GM21529 (cell line): ENCODE results near the gene PDIA2.

Source experiments
- ATAC-seq: cut with Tn5 transposase; IDR thresholded peaks from one replicate; pipeline ENCODE4 v1.9.1; 2021; ENCODE audit not compliant: unreplicated experiment

PDIA2 gene

DNA sequence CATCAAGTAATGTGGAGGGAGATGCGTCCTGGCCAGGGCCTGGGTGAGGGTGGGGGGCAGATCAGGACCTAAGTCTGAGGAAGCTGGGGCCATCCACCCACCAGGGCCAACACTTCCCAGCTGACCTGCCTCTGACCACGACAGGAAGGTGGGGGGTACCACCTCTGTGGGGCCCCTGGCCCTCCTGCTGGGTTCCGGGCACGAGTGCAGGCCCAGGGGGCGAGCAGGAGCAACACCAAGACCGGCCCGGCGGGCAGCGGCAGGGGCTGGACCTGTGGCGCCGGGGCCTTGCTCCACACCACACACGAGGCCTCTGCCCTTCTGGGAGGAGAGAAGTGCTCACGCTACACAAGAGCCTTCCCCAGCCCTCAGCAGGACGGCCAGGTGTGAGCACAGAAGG lies 13.3 kb downstream of the PDIA2 start:
- ATAC-seq = no peak

DNA sequence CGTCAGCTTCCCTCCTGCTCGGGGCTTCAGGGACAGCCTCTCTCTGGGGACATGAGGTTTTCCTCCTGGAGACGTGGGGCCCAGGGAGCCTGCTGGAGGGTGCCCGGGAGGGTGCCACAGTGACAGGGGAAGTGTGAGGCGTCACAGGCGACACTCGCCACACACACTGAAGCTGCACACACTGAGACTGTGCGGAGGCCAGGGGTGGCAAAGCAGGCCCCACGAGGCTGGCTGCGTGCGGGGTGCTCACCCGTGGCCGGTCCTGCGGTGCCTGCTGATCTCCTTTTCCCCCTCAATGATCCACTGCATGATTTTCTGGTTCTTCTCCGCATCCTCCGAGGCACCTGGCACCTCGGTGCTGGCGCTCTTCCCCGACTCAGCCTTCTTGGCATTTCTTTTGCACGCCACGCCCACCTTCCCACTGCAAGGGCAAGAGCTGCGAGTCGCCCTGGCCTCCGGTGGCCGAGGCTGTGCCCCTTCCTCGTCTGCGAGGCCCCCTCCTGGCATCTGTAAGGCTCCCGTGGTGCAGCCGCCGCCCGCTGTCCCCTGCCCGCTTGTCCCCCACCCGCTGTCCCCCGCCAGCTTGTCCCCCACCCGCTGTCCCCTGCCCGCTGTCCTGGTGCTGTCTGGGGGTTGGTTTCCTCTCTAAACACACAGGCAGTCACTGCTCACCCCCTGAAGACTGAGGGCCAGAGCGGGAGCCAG lies 14.0 kb downstream of the PDIA2 start:
- no peak for ATAC-seq

DNA sequence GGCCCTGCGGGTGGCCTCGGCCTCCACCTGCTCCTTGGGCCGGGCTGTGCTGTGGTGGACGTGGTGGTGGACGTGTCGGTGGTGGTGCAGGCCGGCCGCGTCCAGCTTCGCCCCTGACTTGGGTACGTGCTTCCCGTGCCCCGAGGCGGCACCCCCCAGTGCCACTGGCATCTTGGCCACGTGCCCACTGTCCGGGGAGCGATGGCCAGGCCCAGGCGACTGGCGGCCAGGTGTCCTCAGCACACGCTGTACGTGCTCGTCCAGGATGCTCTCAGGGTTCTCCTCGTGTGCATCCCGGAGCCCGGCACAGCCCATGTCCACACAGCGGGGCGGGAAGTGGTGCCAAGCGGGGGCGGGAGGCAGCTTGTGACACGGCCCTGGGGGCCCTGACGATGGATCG lies 14.9 kb downstream of the PDIA2 start:
- no peak for ATAC-seq

DNA sequence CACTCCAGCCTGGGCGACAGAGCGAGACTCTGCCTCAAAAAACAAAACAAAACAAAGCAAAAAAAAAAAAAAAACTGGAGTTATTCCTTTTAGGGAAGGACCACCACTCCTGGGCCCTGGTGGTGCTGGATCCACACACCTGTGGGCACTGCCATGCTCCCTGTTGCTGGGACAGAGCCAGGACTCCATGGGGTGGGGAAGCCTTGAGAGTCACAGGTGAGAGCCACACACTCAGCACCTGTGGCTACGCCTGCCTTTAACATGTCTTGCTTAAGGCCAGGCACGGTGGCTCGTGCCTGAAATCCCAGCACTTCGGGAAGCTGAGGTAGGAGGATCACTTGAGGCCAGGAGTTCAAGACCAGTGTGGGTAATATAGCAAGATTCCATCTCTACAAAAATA lies 18.3 kb downstream of the PDIA2 start:
- no peak for ATAC-seq

DNA sequence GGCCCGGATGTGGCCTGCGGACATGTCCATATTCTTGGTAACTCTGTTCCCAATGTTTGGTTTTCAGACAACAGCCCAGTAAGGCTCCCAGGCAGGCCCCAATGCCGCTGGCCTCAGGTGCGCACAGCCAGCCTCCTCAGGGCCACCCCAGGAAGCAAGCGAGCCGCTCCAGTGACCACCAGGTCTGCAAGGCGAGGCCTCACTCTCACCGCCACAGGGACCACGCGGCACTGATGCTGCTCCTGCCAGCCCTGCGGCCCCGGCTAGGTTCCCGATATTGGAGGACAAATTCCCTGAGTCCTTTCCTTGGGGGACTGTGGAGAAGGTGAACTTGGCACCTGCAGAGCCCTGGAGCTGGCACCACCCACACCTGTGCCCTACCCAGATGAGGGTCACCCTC lies 19.0 kb downstream of the PDIA2 start:
- no peak for ATAC-seq

DNA sequence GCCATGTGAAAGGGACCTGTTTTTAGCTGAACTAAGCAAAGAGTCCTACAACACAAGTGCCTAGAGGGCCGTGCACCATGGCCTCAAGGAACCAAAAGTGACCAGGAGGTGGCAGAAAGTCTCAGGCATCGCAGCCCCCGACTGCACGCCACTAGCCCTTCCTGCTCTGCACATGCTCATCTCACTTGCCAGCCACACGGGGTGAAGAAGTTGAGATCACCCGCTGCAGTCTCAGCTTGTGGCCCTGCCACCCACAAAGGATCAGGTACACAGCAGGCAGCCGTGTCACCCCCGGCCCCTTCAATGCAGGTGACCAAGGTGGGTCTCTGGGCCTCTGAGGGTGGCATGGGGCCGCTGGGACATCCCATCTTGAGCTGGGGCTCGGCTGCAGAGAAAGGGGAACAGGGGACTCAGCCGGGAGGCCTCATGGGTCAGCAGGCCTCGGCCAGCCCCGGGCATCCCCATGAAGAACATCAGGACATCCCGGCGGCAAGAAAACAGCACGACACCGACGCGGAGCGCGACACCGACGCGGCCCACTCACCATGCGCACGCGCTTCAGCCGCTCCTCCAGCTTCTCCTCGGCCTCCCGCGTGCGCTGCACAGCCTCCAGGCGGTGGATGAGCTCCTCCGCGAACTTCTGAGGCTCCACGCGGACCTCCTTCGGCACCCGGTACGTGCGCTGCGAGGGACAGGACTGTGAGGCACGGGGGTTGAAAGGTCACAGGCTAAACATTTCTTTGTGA lies 21.0 kb downstream of the PDIA2 start:
- no peak for ATAC-seq

DNA sequence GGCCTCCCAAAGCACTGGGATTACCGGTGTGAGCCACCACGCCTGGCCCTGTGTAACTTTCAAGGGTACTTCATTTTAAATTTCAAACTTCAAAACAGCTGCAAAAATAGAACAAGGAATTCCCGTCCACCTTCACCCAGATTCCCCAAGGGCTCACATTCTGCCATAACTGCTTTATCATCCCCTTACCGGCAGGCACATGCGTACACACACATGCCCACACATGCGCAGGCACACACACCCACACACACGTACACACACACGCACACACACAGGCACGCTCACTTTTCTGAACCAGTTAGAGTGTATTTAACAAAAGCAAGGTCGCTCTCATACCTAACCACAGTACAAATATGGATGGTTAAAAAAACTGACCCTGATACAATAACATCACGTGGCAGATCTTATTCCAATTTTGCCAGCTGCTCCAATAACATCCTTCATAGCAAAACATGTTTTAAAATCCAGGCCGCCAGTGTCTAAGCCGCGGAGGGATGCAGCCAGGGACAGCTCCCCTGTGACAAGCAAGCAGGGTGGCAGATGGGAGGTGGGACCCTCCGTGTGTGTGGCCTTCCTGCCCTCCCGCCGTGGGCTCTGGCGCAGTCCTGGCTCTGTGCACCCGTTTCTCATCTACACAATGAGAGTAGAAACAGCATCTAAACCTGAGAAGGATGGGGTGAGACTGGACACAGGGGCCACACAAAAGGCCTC lies 23.1 kb downstream of the PDIA2 start:
- no peak for ATAC-seq

DNA sequence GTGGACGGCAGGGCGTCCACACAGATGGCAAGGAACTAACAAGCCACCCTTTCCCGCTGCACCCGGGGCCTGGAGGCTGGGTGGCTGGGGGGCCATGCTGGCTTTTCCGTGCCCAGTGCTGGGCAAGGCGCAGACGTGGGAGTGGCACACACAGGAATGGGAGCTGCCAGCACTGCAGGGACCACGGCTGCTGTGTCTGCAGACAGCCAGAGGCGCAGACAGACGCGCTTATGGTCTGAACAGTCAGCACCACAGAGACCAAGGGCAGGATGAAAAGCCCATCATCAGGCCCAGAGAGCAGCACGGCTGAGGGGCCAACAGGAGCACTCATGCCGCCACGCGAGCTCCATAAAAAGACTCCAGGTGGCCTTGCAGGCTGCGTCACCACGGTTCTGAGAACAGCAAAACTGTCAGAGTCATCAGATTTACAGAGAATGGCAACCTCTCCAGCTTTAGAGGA lies 24.0 kb downstream of the PDIA2 start:
- ATAC-seq = no peak

DNA sequence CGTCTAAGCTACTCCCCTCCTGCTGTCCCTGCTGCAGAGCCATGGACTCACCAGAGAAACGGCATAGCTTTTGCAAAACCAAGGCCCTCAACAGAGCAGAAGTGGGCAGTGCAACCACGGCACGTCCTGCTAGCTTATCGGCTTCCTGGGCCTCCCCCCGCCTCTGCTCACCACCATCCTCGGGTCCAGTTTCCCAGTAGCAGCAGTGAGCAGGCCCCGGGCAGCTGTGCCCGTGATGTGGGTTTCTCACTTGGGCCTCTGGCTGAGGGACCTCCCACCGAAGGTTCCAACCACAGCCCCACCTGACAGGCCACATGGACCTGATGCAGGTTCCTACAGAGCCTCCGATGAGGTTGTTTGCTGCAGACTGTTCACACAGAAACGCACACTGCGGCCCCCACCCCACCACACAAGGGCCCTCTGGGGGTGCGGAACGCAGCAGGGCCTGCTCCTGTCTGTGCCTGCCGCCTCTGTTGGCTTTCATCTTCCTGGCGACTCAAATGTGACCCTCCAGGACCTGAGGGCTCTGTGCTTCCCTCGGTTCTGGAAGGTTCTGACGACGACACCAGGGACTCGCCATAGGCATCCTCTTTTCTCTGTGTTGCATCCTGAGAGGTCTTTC lies 24.8 kb downstream of the PDIA2 start:
- ATAC-seq = no peak

DNA sequence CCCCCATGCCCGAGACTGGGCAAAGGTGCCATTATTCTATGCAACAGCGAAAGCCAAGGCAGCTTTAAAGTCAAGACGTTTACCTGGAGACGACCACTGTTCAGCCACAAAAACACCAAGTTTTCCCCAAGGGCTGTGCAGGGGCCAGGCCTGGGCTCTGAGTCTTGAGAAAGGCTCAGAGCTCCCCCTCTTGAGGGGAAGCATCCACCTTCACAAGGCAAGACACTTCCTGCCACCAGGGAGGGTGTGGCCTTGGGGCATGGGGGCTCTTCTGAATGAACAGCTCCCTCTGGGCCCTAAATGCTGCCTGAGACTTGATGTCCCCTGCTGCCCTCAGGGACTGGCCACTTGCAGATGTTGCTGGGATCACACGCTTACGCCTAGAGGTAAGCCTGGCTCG lies 26.5 kb downstream of the PDIA2 start:
- ATAC-seq = no peak

DNA sequence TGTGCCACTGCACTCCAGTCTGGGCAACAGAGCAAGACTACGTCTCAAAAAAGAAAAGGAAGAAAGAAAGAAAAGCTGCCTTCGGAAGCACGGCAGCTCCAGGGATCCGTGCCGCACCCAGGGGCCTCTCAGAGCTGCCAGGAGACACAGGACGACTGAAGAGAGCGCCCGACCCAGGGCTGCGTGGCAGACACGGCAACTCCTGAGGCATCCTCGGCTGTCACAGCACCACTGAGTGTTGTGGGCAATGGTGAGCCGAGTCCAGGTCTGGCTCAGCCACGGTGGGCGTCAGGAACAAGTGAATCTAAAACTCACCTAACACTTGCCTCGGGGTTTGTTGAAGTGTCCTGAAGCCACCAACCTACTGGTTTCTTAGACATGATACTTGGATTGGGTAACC lies 28.8 kb downstream of the PDIA2 start:
- ATAC-seq = no peak

DNA sequence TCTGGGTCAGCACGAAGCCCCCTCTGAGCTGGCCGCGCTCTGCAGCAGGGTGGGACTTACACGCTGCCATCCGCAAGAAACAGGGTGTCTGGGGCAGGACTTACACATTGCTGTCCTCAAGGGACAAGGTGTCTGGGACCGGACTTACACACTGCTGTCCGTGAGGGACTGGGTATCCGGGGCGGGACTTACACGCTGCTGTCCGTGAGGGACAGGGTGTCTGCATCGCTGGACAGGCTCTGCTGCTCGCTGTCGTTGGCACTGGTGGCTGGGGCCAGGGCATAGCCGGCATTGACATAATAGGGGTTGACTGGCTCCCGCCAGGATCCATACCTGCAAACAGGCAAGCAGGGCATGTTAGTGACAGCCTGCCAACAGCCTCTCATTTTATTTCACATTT lies 31.4 kb downstream of the PDIA2 start:
- ATAC-seq = no peak

DNA sequence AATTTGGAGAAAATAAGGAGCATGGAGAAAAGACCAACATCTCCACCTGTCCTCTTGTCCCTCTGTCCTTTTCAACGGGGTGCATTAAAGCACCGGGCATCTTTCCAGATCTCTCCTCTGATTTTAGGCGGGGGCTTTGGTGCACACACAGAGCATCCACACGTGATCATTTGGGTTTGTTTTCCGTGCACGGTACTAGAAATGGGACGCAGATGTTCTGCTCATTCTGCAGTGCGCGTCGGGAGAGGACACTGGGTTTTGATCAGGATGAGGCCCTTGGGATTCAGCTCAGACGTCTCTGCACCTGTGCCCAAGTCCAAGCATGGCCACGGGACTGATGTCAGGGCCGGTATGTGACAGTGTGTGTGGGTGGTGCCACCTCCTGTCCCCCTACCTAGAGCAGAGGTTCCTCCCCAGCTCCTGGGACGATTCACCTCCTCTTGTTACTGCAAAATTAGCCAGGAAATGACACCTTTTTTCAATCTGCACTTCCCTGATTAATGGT lies 31.9 kb downstream of the PDIA2 start:
- ATAC-seq = no peak

DNA sequence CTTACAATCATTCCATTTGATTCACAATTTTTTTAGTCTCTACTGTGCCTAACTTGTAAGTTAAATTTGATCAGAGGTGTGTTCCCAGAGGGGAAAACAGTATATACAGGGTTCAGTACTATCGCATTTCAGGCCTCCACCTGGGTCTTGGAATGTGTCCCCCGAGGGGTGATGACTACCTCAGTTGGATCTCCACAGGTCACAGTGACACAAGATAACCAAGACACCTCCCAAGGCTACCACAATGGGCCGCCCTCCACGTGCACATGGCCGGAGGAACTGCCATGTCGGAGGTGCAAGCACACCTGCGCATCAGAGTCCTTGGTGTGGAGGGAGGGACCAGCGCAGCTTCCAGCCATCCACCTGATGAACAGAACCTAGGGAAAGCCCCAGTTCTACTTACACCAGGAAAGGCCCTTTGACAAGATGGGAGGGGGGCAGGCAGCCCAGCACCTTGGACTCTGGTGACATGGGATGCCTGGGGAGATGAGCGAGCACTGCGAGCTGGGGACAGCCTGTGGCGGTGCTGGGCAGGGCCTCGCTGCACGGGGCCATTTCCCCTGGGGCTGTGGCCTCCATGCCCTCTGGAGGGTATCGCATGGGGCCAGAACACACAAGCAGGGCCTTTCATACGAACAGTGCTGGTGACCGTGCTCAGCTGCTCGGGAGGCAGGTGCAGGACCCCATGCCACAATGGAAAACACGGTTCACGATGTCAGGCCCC lies 33.9 kb downstream of the PDIA2 start:
- ATAC-seq = no peak

DNA sequence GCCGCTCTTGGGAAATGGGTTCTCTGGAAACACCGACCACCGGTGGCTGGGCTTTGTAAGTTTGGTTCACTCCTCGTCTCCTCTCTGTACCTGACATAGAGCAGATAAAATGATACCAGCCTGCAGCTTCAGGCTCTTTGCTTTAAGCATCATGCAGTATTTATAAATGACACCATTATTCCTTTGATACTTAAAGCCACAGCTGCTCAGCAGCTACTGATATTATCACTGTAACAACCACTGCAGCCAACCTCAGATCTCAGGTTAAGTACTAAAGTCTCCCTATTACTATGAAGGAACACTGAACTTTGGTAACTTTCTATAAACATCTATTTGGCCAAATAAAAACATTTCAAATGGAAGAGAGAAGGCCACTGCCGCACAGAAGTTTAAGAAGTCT lies 34.6 kb downstream of the PDIA2 start:
- no peak for ATAC-seq

DNA sequence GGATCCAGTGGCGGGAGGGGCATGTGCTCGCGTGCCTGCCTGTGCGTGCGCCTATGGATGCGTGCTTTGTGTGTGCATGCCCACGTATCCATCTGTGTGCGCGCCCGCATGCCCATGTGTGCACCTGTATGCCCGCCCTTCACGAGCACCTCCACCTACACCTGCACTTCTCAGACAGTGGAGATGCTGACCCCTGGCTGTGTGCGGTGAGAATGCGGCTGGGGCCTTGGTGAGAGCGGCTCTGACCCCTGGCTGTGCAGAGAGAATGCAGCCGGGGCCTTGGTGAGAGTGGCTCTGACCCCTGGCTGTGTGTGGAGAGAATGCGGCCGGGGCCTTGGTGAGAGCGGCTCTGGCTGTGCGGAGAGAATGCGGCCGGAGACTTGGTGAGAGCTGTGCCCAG lies 35.7 kb downstream of the PDIA2 start:
- ATAC-seq = no peak

DNA sequence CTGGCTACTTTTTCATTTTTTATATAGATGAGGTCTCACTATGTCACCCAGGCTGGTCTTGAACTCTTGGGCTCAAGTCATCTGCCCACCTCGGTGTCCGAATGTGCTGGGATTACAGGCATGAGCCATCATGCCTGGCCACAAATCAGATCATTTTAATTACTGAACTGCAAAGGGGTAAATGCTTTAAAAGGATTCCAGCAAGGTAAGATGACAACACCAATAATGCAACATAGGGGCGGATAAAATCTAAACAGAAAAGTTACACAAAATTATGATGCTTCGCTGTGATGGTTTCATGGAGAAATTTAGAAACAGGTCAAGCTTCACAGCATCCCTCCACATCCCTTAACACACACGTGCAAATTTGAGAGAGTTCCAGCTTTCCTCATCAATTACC lies 37.2 kb downstream of the PDIA2 start:
- ATAC-seq = no peak

DNA sequence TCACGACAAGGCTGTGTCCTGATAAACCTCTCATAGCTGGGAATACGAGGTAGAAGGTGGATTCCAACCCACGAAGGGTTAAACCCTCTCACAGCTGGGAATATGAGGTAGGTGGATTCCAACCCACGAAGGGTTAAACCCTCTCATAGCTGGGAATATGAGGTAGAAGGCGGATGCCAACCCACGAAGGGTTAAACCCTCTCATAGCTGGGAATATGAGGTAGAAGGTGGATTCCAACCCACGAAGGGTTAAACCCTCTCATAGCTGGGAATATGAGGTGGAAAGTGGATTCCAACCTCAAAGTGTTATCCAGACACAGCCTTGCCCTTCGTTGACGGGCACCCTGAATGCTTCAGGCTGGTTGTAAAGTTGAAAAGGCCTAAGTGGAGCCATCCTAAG lies 38.6 kb downstream of the PDIA2 start:
- no peak for ATAC-seq

DNA sequence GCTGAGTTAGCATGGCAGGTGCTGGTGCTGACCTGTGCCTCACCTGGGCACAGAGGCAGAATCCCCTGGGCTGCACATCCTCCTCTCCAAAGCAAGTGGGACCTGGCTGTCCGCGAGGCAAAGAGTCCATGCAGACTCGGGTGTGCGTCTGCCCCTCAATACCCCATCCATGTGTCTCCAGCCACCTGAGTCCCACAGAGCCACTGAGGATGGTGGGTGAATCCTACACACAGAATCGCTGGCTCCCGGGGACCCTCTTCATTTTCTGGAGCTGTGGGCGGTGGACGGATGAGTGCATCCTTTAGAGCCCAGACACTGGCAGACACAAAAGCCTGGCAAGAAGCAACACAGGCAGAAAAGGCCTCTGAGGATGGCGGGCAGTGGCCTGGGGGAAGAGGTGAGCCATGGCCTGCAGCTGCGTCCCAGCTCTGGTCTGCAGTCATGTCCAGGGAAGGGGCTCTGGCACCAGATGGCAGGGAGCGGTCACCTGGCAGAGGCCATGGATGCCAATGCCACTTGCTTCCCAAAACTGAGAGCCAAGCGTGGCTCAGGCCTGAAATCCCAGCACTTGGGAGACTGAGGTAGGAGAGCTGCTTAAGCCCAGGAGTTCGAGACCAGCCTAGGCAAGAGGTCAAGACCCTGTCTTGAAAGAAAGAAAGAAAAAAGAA lies 39.6 kb downstream of the PDIA2 start:
- no peak for ATAC-seq

DNA sequence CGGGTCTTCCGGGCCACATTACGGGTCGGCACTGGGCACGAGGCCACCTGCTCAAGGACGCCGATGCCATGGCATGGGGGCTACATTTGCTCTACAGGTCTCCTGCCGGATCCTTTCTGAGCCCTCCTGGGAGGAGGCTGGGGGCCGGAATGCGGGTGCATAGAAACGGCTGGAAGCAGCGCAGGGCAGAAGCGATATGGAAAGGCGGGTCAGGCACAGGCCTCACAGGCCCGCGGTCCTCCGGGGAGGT lies 41.2 kb downstream of the PDIA2 start:
- no peak for ATAC-seq
